Stimulated activated CD4-positive, alpha-beta T cell treated with anti-CD3 and anti-CD28 coated beads, Interleukin-1b, Interleukin-23, amount 100 ng/mL, for 1 hour (primary cell): Measurements from ENCODE around the gene DOCK6.

ENCODE experiments used
- DNase-seq, 2 donors: peaks; one replicate each; pipeline ENCODE4 v3.0.0-alpha.2; 2020; ENCODE audit warnings: low read depth in 2 of 2

DOCK6 gene, protein sequence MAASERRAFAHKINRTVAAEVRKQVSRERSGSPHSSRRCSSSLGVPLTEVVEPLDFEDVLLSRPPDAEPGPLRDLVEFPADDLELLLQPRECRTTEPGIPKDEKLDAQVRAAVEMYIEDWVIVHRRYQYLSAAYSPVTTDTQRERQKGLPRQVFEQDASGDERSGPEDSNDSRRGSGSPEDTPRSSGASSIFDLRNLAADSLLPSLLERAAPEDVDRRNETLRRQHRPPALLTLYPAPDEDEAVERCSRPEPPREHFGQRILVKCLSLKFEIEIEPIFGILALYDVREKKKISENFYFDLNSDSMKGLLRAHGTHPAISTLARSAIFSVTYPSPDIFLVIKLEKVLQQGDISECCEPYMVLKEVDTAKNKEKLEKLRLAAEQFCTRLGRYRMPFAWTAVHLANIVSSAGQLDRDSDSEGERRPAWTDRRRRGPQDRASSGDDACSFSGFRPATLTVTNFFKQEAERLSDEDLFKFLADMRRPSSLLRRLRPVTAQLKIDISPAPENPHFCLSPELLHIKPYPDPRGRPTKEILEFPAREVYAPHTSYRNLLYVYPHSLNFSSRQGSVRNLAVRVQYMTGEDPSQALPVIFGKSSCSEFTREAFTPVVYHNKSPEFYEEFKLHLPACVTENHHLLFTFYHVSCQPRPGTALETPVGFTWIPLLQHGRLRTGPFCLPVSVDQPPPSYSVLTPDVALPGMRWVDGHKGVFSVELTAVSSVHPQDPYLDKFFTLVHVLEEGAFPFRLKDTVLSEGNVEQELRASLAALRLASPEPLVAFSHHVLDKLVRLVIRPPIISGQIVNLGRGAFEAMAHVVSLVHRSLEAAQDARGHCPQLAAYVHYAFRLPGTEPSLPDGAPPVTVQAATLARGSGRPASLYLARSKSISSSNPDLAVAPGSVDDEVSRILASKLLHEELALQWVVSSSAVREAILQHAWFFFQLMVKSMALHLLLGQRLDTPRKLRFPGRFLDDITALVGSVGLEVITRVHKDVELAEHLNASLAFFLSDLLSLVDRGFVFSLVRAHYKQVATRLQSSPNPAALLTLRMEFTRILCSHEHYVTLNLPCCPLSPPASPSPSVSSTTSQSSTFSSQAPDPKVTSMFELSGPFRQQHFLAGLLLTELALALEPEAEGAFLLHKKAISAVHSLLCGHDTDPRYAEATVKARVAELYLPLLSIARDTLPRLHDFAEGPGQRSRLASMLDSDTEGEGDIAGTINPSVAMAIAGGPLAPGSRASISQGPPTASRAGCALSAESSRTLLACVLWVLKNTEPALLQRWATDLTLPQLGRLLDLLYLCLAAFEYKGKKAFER (N-terminal part only)

DNA sequence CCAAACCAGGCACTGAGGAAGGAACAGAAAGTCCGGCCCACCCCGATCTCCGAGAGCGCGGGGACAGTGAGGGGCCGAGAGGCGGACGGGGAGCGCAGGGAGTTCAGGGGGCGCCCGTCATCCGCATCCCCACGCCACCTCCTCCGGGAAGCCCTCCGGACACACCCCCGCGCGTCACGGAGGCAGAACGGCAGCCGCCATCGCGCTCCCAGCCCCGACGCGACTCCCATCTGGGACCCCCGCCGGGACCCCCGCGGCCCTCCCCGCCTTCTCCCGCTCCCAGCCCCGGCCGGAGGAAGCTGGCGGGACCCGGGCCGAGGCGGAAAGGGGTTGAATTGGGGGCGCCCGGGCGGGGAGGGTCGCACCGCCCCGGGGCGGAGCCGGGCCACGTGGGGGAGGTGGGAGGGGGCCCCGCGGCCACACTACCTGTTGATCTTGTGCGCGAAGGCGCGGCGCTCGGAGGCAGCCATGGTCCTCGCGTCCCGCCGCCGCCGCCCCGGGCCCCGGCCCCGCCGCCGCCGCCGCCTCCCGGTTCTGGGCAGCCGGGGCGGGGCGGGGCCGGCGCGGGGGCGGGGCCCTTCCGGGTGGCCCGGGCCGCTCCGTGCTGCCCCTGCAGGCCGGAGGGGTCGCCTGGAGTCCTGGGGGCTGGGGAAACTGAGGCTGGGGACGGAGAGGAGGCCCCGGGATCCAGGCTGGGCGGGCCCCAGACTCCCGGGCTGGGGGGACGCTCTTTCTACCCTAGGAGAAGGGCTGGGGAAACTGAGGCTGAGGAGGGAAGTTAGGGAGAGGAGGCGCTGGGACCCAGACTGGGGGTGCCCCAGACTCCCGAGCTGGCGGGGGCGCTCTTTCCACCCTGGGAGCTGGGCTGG lies at the start of gene DOCK6:
TSS of gene DOCK6 (minus strand) at position 554 of the 869 bp plus-strand sequence. CDS start at position 470, 84 bp downstream.
- DNase-seq = no peak

DNA sequence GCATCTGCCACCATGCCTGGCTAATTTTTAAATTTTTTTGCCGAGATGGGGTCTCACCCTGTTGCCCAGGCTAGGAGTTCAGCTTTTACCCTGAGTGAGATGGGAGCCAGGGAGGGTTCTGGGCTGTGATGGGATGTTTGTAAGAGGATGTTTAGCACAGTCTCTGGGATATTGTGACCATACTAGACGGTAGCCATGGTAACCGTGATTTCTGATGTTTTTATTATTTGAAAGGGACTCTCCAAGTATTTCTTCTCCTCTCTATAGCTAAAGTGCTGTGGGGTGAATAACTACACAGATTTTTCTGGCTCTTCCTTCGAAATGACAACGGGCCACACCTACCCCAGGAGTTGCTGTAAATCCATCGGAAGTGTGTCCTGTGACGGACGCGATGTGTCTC lies 44.0 kb upstream of the DOCK6 start:
- DNase-seq = no peak

DNA sequence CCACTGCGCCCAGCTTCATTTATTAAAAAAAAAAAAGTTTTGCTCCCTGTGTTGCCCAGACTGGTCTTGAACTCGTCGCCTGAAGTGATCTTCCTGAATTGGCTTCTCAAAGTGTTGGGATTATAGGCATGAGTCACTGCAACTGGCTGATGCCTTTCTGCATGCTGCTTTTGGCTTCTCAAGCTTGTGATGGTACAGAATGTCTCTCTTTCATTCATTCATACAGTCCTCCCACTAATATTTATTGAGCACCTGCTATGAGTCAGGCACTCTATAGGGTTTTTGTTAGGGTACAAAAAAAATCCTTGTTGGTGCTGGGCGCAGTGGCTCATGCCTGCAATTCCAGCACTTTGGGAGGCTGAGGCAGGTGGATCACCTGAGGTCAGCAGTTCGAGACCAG lies 42.6 kb upstream of the DOCK6 start:
- no peak for DNase-seq

DNA sequence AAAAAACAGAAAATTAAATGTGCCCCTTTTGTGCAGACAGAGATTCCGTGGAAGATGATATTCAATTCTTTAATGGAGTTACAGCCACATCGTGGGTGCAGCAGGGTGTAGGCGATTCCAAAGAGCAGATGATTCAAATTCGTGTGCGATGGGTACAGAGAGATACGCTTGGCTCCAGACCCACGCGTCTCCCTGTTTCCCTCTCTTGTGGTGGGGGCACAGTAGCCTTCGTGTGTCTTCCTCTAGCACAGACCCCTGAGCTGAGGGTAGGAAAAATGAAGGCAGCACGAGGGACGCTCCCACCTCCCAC lies 38.4 kb upstream of the DOCK6 start:
- DNase-seq = no peak

DNA sequence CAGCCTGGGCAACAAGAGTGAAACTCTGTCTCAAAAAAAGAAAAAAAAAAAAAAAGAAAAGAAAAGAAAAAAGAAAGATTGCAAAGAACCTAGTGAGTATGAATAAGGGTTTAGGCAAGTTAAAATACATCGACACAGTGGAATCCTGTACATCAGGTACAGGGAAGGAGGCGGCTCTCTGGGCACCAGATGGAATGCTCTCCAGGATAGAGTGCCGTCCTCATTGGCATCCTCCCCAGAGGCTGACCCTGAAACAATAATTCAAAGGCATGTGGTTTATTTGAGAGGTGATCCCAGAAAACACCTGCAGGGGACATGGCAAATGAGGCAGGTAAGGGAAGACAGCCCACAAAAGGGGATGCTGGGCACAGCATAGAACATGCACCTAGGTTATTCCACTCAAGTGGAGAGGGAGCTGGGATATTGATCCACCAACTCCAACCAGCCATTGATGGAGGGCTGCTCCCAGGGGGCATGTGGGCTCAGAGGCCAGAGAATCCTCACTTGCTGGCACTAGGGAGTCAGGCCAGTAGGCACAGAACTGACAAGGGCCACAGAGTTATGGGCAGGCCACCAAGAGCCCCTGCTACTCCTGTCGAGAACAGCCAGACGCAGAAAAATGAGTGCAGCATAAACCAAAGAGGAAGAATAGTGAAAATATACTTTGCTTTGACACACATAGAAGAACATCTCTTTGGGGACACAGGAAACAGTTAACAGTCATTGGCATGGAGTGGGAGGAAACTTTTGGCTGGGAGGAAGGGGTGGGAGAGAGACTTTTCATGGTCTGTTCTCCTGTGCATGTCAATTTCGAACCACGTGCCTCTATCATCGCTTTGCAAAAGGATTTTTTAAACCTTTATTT lies 37.9 kb upstream of the DOCK6 start:
- DNase-seq = no peak

DNA sequence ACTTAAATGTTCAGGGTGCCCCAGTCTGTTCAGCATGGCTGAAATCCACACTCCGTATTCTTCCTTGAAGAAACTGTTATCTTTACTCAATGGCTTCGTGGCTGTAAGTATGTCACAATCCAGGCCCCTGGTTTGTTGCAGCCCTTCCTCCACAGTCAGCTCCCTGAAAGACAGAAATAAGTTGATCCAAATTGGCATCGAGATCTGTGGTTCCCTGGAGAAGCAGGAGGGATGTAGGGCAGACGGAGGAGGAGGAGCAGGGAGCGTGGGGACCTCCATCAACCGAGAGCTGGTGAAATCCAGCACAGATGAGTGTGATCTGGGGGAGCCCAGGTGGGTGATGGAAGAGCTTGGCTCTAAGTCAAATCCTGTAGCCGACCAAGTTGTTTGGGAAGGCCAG lies 33.9 kb upstream of the DOCK6 start:
- no peak for DNase-seq

DNA sequence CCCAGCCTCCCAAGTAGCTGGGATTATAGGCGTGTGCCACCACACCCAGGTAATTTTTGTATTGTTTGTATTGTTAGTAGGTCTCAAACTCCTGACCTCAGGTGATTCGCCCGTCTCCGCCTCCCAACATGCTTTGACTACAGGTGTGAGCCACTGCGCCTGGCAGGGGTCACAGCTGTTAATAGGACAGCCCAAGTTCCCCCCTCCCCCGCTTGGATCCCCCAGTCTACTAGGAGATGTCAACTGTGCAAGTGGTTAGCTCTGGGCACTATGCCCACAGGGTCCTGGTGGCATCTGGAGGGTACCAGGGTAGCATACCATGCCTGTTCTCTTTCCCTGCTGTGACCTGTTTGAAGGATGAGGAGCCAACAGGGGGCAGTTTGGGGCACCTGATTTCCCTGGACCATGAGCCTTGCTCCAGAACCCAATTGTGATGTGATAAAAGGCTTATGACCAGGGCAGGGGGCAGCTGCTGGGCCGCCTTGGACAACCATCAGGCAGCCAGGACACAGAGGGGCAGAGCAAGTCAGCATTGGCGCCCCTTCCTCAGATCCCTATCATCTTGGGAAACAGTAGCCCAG lies 33.4 kb upstream of the DOCK6 start, which contains the start of gene TSPAN16:
TSS of gene TSPAN16 (plus strand) at position 496 of the 581 bp plus-strand sequence. CDS start 138 bp downstream, outside the sequence.
- no peak for DNase-seq

DNA sequence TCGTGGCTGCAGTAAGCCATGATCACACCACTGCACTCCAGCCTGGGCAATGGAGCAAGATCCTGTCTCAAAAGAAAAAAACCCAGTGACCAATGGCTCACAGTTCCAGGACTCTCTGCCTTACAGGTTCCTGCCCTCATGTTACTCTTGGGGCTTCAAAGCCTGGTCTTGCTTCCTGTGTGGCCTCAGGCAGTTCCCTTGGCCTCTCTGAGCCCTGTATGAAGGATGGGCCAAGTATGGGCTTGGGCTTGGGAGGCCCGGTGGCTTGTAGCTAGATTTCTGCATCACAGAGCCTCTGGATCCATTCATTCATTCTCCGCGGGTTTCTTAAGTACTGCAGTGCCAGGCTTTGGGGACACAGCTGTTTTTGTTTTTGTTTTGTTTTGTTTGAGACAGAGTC lies 32.9 kb upstream of the DOCK6 start:
- no peak for DNase-seq

DNA sequence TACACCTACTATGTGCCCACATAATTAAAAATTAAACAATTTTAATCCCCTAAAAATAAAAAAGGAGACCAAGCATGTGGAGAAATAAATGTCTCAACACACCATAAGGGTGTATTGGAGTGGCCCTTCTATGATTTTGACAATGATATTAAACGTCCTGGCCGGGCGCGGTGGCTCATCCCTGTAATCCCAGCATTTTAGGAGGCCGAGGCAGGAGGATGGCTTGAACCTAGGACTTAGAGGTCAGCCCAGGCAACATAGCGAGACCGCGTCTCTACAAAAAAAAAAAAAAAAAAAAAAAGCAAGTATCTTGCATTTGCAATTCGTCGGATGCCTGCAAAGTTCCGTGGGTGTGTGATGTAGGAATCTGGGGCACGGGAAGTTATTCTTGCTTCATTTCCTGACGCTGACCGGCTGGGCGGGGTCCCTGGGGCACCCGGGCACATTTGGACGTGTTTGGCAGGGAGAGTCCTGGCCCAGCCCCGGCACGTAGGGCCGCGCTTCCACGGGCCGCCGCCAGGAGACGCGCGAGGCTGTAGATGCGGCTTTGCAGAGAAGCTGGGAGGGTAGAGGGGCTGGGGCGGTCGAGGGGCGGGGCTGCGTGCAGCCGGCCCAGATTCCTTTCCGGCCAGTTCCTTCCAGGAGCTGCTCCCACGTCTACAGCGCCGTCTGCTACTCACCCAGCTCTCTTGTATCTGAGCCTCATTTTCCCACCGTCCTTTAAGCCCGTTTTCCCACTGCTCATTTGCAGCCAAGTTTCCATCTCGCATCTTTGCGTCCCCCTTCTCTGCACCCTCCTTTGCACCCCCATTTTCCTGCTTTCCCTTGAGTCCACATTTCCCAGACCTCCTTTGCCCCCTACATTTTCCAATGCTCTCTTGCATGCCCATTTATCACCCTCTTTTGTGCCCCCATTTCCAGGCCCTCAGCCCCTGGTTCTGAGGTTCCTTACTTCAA lies 31.4 kb upstream of the DOCK6 start:
- peak; percentile 55 to 69 for DNase-seq

DNA sequence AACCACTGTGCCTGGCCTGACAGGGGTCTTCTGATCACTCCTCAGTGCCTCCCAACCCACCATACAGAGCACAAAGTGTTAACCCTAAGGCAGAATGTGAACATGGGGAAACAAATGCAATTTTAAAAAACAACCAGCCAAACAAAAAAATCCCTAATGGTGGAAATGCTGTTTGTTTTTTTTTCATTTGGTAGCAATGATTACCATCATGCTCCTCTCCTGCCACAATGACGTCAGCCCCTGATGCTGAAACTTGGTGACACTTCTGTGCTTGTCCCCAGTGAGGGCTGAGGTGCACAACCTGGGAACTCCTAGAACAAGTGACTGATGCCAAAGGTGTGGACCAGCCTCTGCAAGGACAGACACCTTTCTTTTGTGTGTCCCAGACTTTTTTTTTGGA lies 29.7 kb upstream of the DOCK6 start:
- no peak for DNase-seq

DNA sequence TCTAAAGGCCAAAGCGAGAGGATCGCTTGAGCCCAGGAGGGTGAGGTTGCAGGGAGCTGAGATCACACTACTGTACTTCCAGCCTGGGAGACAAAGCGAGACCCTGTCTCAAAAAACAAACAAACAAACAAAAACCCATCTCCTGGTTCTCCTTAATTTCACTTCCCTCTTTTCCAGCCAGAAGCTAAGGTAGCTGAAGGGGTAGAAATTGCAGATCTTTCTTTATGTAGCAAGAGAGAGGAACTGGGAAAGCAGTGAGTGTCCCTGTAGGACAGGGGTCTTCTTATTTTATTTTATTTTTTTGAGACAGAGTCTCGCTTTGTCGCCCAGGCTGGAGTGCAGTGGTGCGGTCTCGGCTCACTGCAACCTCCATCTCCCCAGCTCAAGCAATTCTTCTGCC lies 29.1 kb upstream of the DOCK6 start:
- DNase-seq = no peak

DNA sequence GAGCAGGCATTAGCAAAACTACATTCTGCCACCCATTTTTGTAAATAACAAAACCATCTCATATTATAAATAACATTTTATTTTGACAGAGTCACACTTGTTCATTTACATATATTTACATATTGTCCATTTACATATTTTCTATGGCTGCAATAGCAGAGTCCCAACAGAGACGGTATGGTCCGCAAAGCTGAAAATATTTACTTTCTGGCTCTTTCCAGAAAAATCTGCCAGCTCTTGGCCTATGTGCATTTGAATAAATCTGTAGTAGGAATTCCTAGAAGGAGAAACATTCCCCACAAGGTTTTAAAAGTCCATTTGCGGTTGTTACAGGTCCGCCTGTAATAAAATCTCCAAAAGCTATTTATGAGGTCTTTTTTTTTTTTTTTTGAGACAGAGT lies 27.9 kb upstream of the DOCK6 start:
- DNase-seq = no peak

DNA sequence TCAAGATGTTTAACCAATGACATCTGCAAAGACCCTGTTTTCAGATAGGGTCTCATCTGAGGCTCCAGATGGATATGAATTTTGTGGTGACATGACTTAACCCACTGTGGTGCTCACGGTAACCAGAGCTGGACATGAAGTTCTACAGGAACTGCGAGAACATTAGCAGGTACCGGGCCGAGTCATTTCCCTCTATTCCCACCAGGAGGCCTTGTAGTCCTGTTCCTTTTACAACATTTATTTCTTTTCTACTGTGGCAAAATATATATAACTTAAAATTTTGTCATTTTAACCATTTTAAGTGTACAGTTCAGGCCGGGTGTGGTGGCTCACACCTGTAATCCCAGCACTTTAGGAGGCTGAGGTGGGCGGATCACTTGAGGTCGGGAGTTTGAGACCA lies 26.0 kb upstream of the DOCK6 start:
- DNase-seq = no peak

DNA sequence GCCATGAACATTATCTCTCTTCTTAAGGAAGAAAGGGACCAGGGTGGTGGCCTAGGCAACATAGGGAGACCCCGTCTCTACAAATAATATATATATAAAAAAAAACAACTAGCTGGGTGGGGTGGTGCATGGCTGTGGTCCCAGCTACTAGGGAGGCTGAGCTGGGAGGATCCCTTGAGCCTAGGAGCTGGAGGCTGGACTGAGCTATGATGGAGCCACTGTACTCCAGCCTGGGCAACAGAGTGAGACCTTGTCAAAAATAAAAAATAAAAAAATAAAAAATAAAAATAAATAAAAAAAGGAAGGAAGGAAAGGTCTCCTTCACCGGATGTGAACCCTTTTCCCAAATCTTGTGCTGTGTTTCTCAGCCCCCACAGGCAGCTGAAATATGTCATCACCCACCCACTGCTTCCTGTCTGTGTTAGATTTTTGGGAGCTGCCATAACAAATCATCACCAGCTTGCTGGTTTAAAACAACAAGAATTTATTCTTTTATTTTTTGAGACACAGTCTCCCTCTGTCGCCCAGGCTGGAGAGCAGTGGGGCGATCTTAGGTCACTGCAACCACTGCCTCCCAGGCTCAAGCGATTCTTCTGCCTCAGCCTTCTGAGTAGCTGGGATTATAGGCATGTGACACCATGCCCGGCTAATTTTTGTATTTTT lies 24.1 kb upstream of the DOCK6 start:
- no peak for DNase-seq

DNA sequence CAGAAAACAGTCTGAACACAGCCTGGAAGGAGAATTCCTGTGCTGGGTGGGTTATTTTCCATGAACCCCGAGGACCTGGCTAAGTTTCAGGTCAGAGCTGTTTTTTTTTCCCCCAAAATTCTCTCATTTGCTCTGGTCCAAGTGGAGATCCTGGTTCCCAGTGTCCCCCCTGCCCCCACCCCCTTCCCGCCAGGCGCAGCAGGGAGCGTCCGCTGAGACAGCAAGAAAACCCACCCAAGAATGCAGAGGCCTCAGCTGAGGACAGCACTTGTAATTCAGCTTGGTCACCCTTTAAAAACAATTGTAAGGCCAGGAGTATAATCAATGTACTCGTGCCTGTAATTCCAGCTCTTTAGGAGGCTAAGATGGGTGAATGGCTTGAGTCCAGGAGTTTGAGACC lies 22.2 kb upstream of the DOCK6 start:
- DNase-seq = no peak

DNA sequence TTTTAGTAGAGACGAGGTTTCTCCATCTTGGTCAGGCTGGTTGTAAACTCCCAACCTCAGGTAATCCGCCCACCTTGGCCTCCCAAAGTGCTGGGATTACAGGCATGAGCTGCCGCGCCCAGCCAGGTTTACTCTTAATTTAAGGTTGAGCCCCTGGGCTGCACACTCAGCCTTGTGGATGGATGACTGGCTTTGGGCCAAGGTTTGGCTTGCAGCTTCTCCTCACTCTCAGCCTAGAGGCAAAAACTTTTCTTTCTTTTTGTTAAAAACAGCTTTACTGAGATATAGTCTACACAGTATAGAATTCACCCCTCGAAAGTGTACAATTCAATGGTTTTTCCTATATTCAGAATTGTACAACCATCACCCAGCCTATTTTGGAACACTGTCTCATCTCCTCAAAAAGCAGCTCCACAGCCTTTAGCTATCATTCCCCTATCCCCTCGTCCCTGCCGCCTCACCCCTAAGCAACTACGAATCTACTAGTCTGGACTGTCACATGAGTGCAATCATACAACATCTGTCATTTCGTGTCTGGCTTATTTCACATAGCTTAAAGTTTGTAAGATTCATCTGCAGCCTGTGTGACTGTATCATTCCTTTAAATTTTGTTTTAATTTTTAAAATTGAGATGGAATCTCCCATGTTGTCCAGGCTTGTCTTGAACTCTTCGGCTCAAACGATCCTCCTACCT lies 19.2 kb upstream of the DOCK6 start:
- no peak for DNase-seq

DNA sequence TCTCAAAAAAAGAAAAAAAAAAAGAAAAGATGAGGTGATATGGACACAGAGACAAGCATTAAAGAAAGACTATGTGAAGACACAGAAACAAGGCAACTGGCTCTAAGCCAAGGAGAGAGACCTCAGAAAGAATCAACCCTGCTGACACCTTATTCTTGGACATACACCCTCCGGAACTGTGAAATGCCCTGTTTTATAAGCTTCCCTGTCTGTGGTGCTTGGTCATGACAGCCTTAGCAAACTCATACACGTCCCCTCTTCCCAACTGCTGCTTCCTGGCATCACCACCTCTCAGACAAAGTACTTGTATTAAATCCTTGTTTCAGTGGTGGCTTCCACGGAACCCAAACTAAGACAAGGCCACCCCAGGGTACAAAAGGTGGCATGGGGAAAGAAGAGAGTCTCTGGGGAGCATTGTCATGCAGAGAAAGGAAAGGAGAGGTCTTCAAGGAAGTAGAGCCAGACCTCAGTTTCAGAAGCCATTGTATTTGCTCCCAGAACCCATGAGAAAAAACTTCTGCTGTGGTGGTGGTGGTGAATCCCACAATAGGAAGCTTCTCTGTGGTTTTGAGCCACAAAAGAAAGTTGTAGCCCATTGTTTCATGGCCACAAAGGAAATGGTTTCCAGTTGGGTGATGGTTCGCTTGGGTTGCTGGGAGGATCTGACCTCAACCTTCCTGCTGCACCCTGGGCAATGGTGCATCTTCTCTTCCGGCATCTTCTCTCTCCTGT lies 17.3 kb upstream of the DOCK6 start:
- no peak for DNase-seq
